Duodenal mucosa (tissue), 2 donors: Measurements from ENCODE around the gene C1QL2.

Source experiments
- H3K27ac ChIP-seq: one replicate; pipeline ENCODE4 v1.7.0; 2013; ENCODE audit warnings: low read depth, low read length
- H3K27me3 ChIP-seq, 2 donors: one replicate each; pipeline ENCODE4 v1.7.0; 2013; ENCODE audit warnings: low read length in 2 of 2, control low read depth in 1 of 2; ENCODE audit not compliant: insufficient read depth in 2 of 2, control insufficient read depth in 1 of 2
- H3K36me3 ChIP-seq, 2 donors: one replicate each; pipeline ENCODE4 v1.7.0; 2013; ENCODE audit warnings: low read length in 2 of 2, control low read depth in 1 of 2; ENCODE audit not compliant: insufficient read depth in 2 of 2, control insufficient read depth in 1 of 2
- H3K4me1 ChIP-seq, 2 donors: one replicate each; pipeline ENCODE4 v1.7.0; 2013; ENCODE audit warnings: low read length in 2 of 2, control low read depth in 1 of 2; ENCODE audit not compliant: insufficient read depth in 2 of 2, control insufficient read depth in 1 of 2
- H3K4me3 ChIP-seq, 2 donors: one replicate each; pipeline ENCODE4 v1.7.0; 2013; ENCODE audit warnings: low read length in 2 of 2, low read depth in 1 of 2
- H3K9ac ChIP-seq, 2 donors: one replicate each; pipeline ENCODE4 v1.7.0; 2013; ENCODE audit warnings: low read length in 2 of 2, low read depth in 1 of 2
- H3K9me3 ChIP-seq, 2 donors: one replicate each; pipeline ENCODE4 v1.7.0; 2013; ENCODE audit warnings: low read length in 2 of 2, control low read depth in 1 of 2; ENCODE audit not compliant: control insufficient read depth in 1 of 2

The C1QL2 gene

DNA sequence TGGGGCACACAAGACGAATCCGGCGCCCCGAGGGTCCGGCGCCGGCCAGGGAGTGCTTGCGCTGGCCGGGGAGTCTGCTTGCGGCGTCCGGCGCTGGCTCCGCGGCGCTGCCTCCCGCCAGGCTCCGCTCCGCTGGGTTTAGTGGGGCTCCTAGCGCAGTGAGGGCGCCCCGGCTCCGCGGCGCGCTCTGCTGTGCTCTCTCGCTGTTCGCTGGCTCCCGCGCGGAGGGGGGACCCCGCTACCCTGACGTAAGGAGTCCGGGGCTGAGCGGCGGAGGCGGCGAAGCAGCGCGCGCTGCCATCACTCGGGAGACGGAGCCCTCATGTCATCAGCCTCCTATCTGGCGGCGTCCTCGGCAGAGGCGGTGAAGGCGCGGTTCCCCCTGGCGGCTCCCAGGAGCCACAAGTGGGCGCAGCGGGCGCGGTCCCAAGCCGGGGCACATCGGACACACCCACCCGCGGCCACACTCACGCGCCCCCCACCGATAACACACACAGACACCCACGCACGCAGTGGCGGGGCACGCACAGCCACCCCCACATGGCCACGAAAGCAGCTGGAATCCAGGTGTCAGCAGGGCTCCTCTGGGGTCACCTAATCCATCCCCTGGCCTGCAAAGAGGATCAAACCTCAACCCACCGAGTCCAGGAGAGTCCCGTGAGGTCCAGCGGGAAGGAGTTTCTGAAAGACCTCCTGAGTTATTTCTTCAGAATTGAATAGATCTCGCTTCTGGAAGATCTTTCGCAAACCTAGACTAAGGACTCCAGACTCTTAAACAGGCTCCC is at the start of gene C1QL2:
Gene C1QL2, minus strand, starts transcription at position 189 of the 785 bp plus-strand sequence. CDS start 482 bp downstream, outside the sequence.
- Histone ChIP-seq H3K27ac (no peak within 1 kb of the TSS), H3K9ac (no peak within 1 kb of the TSS), H3K4me1 (no peaks in the 10 kb centered on the region), H3K27me3 (peaks cover 35 to 43% of the 10 kb centered on the region in 2 donors), H3K4me3 (no peak within 1 kb of the TSS), H3K36me3 (no peaks in the 10 kb centered on the region), H3K9me3 (no peaks in the 10 kb centered on the region)

DNA sequence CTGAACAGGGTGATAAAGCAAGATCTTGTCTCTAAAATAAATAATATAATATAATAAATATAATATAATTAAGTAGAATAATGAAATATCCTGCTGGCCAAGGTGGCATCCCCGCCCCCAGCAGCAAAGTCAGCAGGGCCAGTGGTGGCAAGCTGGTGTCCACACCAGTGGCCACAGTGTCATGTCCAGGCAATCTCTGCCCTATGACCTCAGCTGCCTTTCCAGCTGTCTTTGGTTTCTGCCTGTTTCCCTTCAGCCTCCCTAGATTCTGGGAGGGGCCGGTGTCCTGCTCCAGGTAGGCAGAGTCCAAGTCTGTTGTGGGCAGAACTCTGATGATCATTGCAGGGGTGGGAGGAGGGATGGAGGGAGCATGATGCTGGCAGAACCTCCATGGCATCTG is 48.9 kb upstream of the C1QL2 start:
- Histone ChIP-seq H3K36me3 (no peaks in the 10 kb centered on the region), H3K27me3 (peaks cover 0 to 7% of the 10 kb centered on the region in 2 donors), H3K4me3 (no peak overlapping the region), H3K4me1 (no peaks in the 10 kb centered on the region), H3K9ac (no peak overlapping the region), H3K27ac (no peak overlapping the region), H3K9me3 (no peaks in the 10 kb centered on the region)

DNA sequence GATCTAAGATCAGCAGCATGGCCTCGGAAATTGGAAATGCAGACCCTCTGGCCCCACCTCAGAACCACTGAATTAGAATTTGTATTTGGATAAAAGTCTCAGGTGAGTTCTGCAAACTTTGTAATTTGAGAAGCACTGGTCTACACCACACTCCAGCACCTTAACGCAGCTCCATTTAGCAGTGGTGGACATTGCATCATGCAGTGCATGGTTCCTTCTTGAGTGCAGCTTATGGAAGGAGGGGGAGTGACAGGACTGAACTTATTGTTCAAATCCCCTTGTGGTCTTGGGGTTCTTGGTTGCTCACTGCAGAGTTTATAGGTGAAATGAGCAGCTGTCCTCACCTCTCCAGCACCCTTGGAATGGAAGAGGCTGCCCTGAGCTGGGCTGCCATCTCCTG is 47.6 kb upstream of the C1QL2 start:
- Histone ChIP-seq H3K9me3 (no peaks in the 10 kb centered on the region), H3K4me3 (no peak overlapping the region), H3K4me1 (no peaks in the 10 kb centered on the region), H3K36me3 (no peaks in the 10 kb centered on the region), H3K27me3 (peaks cover 0 to 7% of the 10 kb centered on the region in 2 donors), H3K27ac (no peak overlapping the region), H3K9ac (no peak overlapping the region)

DNA sequence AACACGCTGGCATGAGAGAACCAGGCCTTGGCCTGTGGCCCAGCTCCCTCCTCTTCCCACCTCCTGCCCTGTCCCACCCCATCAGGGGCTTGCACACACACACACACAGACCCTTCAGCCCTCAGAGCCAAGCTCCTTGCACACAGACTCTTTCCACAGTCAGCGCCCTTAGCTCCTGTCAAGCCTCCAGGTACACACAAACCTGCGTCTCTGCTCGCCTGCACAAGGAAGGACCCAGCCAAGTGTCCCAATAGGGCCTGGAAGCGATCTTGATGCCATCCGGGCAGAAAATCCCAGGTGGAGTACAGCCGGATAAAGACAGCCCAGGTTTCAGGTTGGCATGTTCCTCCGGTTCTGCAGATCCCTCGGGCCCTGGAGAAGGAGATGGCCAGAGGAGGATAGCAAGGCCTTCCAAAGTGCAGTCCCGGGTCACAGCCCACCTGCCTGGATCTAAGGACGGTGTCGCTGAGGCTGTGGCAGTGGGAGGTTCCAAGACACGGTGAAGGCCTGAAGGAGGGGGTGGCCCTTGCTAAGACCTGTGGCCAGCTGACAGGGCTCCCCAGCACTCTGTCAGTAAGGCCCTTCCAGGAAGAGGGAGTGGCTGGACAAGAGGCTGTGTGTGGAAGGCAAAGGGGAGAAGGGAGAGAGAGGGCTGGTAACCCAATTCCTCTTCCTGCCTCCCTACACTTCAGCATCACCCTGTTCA is 46.6 kb upstream of the C1QL2 start:
- Histone ChIP-seq H3K27me3 (peaks cover 0 to 4% of the 10 kb centered on the region in 2 donors), H3K27ac (no peak overlapping the region), H3K9ac (no peak overlapping the region), H3K36me3 (no peaks in the 10 kb centered on the region), H3K4me1 (no peaks in the 10 kb centered on the region), H3K9me3 (no peaks in the 10 kb centered on the region), H3K4me3 (no peak overlapping the region)

DNA sequence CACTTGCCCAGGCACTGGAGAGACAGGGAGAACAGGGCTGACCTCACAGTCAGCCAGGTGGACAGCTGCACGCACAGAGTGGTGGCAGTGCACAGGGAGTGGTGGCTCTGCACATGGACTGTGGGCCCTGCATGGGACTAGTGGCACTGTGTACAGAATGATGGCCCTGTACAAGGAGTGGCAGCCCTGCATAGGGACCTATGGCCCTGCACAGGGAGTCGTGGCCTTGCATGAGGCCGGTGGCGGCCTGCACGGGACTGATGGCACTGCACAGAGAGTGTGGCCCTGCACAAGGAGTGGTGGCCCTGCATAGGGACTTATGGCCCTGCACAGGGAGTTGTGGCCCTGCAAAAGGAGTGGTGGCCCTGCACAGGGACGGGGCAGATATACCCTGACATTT is 46.0 kb upstream of the C1QL2 start:
- H3K27me3 ChIP-seq, result no peaks in the 10 kb centered on the region
- H3K27ac ChIP-seq, result no peak overlapping the region

DNA sequence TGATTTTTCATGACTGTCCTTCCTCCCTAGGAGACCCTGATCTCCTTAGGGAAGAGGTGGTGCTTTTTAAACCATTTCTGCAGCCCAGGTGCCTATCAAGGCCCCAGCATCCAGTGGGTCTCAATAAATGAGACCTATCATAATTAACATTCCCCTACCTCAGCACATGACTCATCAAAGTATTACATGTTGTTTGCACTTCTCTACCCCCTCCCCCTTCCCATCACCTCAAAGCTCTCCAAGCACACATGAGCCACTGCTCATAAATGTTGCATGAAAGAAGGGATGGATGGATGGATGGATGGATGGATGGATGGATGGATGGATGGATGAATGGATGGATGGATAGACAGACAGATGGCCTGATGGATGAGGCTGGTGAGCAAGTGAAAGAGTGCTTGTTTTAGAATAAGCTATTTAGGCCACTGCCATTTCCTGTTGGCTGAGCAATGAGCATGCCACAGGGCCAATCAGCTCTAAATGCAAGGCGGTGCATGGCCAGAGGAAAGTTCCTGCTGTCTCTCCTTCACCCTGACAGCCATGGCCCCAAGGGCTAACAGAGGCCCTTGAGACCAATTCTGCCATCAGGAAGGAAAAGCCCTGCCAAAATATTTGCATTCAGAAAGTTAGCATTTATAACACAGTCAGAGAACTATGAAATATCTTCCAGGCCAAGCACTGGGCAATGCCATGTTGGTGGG is 44.2 kb upstream of the C1QL2 start:
- H3K4me1 ChIP-seq, result no peaks in the 10 kb centered on the region
- no peaks in the 10 kb centered on the region for H3K27me3 ChIP-seq
- no peak overlapping the region for H3K27ac ChIP-seq
- no peak overlapping the region for H3K4me3 ChIP-seq
- no peaks in the 10 kb centered on the region for H3K36me3 ChIP-seq
- H3K9me3 ChIP-seq, result no peaks in the 10 kb centered on the region
- no peak overlapping the region for H3K9ac ChIP-seq

More for the DNA sequence above, 46.0 kb upstream of the C1QL2 start:
- H3K9me3 ChIP-seq, result no peaks in the 10 kb centered on the region
- no peaks in the 10 kb centered on the region for H3K4me1 ChIP-seq
- no peak overlapping the region for H3K4me3 ChIP-seq
- no peak overlapping the region for H3K9ac ChIP-seq
- H3K36me3 ChIP-seq, result no peaks in the 10 kb centered on the region

DNA sequence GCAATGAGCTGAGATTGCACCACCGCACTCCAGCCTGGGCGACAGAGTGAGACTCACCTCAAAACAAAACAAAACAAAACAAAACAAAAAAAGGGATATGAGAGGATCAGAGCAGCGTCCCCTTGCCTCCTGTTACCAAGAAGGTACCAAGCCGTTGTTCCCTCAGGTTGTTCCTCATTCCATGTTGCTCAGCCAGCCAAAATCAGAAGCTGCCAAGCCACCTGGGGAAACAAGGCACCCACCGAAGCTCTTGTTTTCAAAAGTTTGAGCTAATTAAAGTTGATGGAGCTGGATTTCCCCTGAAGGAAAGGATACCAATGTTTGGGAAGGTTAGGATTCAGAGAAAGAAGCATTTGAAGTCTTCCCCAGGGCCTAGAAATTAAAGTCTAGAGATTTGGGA is 43.3 kb upstream of the C1QL2 start:
- Histone ChIP-seq H3K9me3 (no peaks in the 10 kb centered on the region), H3K27me3 (peaks cover 0 to 5% of the 10 kb centered on the region in 2 donors), H3K27ac (no peak overlapping the region), H3K9ac (no peak overlapping the region), H3K4me3 (no peak overlapping the region), H3K36me3 (no peaks in the 10 kb centered on the region), H3K4me1 (no peaks in the 10 kb centered on the region)

DNA sequence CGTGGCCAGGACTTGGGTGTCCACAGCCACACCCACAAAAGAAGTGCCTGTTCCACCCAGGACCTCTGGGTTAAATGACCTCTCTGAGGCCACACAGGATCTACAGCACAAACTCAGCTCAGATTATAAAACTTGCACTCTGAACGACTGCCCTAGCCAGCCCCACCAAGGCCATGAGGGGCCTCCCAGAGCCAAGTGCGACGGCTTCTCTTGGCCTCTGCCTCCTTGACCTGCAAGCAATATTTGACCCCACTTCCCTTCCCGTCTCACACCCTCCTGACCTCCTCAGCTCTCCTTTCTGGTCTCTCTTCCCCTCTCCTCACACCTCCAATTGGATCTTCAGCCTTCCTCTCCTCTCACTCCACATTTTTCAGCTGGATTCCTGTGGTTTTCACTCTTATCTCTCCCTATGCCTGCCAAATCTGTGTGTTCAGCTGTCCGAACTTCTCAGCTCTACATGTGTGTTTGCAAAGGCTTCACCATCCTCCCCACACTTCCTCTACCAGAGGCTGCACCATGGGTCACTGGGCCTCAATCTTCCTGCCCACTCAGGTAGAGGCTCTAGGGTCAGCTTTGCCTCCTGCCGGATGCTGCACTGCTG is 39.8 kb upstream of the C1QL2 start:
- H3K9me3 ChIP-seq, result no peaks in the 10 kb centered on the region
- H3K27ac ChIP-seq, result no peak overlapping the region
- no peak overlapping the region for H3K9ac ChIP-seq
- no peak overlapping the region for H3K4me3 ChIP-seq
- H3K36me3 ChIP-seq, result no peaks in the 10 kb centered on the region
- peaks cover 0 to 10% of the 10 kb centered on the region in 2 donors for H3K27me3 ChIP-seq
- H3K4me1 ChIP-seq, result no peaks in the 10 kb centered on the region

DNA sequence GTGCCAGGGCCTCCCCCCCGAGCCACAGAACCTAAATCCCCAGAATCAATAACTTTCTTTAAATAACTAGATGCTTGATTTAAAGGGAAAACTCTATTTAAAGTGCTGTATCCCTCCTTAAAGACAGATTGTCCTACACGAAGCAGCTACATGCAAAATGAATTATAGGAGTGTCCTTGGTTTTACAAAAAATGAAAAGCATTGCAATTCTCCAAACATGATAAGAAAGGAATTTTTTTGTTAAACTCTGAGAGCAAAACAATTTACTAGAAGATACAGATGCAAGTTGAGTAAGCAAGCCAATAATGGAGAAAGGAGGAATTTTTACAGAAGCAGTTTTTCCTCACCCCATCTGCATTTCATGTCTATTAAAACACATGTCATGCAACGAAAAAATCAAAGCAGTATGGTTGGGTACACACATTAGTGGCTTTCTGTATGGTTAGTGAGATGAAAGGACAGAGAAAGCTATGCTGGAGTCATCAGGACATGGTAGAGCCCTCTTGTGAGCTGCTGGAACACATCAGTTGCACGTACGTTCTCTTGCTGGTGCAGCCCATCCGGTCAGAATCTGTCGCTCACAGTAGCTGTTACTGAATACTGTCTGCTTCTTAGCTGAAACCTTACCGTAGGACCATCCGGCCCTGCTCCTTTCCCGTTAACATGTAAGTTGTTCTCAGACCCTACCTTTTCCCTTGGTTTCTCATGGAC is 39.1 kb upstream of the C1QL2 start:
- Histone ChIP-seq H3K9ac (no peak overlapping the region), H3K27ac (no peak overlapping the region), H3K9me3 (no peaks in the 10 kb centered on the region), H3K4me3 (no peak overlapping the region), H3K36me3 (no peaks in the 10 kb centered on the region), H3K27me3 (peaks cover 0 to 10% of the 10 kb centered on the region in 2 donors), H3K4me1 (no peaks in the 10 kb centered on the region)
